ENCODE data around the gene SLC4A8.

Gene SLC4A8

GRCh38 chr12:51392556-51393237 lies 31.9 kb upstream of the SLC4A8 start:
- no peak overlapping the region for H3K27ac ChIP-seq
- no peaks in the 10 kb centered on the region for H3K36me3 ChIP-seq
- no peaks in the 10 kb centered on the region for H3K9me3 ChIP-seq (ENCODE audit: severe bottlenecking)
- DNase-seq, result peak; percentile 20
- H3K27me3 ChIP-seq (ENCODE audit: insufficient read depth, low read depth, severe bottlenecking), result peaks cover 2% of the 10 kb centered on the region
- peak overlapping the region; percentile 74 for H3K4me3 ChIP-seq (ENCODE audit: low read depth, low read length)
- TF ChIP-seq CTCF (IDR thresholded peaks at IDR 0.05; ENCODE audit: low read depth, low read length), result no peak

- peaks cover 2% of the 10 kb centered on the region for H3K27me3 ChIP-seq (ENCODE audit: insufficient read depth, low read depth, severe bottlenecking)
- no peak for TF ChIP-seq CTCF (IDR thresholded peaks at IDR 0.05; ENCODE audit: low read depth, low read length)
- no peaks in the 10 kb centered on the region for H3K9me3 ChIP-seq (ENCODE audit: severe bottlenecking)
- no peak overlapping the region for H3K4me3 ChIP-seq (ENCODE audit: low read depth, low read length)
- DNase-seq, result no peak
- H3K27ac ChIP-seq, result no peak overlapping the region
- no peaks in the 10 kb centered on the region for H3K36me3 ChIP-seq
These were observed 30.7 kb upstream of the SLC4A8 start for GRCh38 chr12:51393676-51394545.

- TF ChIP-seq CTCF (IDR thresholded peaks at IDR 0.05; ENCODE audit: low read depth, low read length), result no peak
- DNase-seq, result no peak
- Histone ChIP-seq H3K36me3 (no peaks in the 10 kb centered on the region), H3K27me3 (ENCODE audit: insufficient read depth, low read depth, severe bottlenecking) (peaks cover 2% of the 10 kb centered on the region), H3K4me3 (ENCODE audit: low read depth, low read length) (no peak overlapping the region), H3K9me3 (ENCODE audit: severe bottlenecking) (no peaks in the 10 kb centered on the region), H3K27ac (no peak overlapping the region)
These were observed 29.1 kb upstream of the SLC4A8 start for GRCh38 chr12:51395283-51396230.

- H3K27ac ChIP-seq, result no peak overlapping the region
- H3K36me3 ChIP-seq, result no peaks in the 10 kb centered on the region
- no peak for DNase-seq
- no peak for TF ChIP-seq CTCF (IDR thresholded peaks at IDR 0.05; ENCODE audit: low read depth, low read length)
- H3K4me3 ChIP-seq (ENCODE audit: low read depth, low read length), result no peak overlapping the region
- H3K9me3 ChIP-seq (ENCODE audit: severe bottlenecking), result no peaks in the 10 kb centered on the region
- no peaks in the 10 kb centered on the region for H3K27me3 ChIP-seq (ENCODE audit: insufficient read depth, low read depth, severe bottlenecking)
These were observed 27.0 kb upstream of the SLC4A8 start for GRCh38 chr12:51397670-51398069.

- no peak for DNase-seq
- TF ChIP-seq CTCF (IDR thresholded peaks at IDR 0.05; ENCODE audit: low read depth, low read length), result no peak
- no peaks in the 10 kb centered on the region for H3K9me3 ChIP-seq (ENCODE audit: severe bottlenecking)
- H3K4me3 ChIP-seq (ENCODE audit: low read depth, low read length), result no peak overlapping the region
- no peaks in the 10 kb centered on the region for H3K36me3 ChIP-seq
- H3K27me3 ChIP-seq (ENCODE audit: insufficient read depth, low read depth, severe bottlenecking), result no peaks in the 10 kb centered on the region
- H3K27ac ChIP-seq, result no peak overlapping the region
These were observed 24.7 kb upstream of the SLC4A8 start for GRCh38 chr12:51399891-51400290.
